Middle frontal gyrus (tissue), 1 donor: ENCODE results near the gene ARHGEF25.
"Not testable (repeated sequence)": the region's sequence is repeated elsewhere in the genome, so short reads cannot be mapped to it uniquely, and the experiment has no call there.

Source experiments
- DNase-seq: peaks from one replicate; pipeline ENCODE4 v3.0.0-alpha.2; 2015; ENCODE audit warnings: low spot score; ENCODE audit errors: extremely low spot score

ARHGEF25 gene

GRCh38 chr12:57611108-57611826, at the start of gene ARHGEF25:
Gene ARHGEF25 (plus strand): TSS chr12:57611435. CDS start chr12:57611895, 460 bp downstream.
- no peak for DNase-seq

DNA sequence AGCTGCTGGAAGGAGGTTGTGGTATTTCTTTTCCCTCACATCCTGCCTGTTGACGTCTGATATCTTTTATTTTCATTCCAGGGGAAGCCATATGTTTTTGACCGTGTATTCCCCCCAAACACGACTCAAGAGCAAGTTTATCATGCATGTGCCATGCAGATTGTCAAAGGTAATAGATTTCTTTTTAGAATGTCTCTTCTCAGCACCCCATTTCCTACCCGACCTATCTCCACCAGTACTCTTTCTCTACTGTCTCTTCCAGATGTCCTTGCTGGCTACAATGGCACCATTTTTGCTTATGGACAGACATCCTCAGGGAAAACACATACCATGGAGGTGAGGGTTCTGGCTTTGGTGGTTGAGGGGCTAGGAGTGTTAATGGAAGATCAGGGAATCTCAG, 47.9 kb upstream of the ARHGEF25 start:
- DNase-seq: no peak

- DNase-seq: no peak
Observed at GRCh38 chr12:57564178-57564740, 47.0 kb upstream of the ARHGEF25 start.

- no peak for DNase-seq
Observed at GRCh38 chr12:57568838-57569237, 42.4 kb upstream of the ARHGEF25 start.

GRCh38 chr12:57569858-57570257, 41.4 kb upstream of the ARHGEF25 start:
- no peak for DNase-seq

GRCh38 chr12:57570438-57570837, 40.8 kb upstream of the ARHGEF25 start:
- not testable (repeated sequence) for DNase-seq

GRCh38 chr12:57571926-57572762, 39.1 kb upstream of the ARHGEF25 start:
- no peak for DNase-seq

- DNase-seq: no peak
Observed at GRCh38 chr12:57574795-57575194, 36.4 kb upstream of the ARHGEF25 start.

- no peak for DNase-seq
Observed at GRCh38 chr12:57575771-57576612, 35.2 kb upstream of the ARHGEF25 start.

- DNase-seq: no peak
Observed at GRCh38 chr12:57576613-57577160, 34.5 kb upstream of the ARHGEF25 start.

DNA sequence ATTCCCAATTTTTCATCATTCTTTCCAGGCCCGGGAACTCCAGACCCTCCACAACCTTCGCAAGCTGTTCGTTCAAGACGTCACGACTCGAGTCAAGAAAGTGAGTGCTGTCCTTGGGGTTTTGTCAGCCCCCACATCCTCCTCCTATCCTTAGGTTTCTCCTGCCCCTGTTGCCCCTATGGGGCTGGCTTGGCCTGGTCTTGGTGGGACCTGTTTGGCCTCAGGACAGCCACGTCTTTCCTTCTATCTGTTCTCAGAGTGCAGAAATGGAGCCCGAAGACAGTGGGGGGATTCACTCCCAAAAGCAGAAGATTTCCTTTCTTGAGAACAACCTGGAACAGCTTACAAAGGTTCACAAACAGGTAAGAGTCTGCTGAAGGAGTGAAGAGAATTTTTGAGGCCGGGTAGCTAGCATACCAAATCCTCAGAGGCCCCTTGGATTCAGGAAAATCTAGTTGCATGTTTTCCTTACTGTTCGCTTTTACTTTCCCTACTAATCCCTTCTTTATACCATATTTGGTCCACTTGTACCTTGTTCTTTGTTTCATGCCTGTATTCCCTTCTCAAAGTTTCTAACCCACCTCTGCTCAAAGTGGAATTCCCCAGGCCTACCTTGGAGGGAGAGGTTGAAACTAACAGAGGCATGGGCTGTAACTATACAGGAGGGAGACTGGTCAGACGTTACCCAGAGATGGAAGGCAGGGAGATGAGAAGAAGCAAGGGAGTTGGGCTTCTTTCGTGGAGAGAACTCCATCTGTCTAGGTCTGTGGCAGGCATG, 33.1 kb upstream of the ARHGEF25 start:
- no peak for DNase-seq

DNA sequence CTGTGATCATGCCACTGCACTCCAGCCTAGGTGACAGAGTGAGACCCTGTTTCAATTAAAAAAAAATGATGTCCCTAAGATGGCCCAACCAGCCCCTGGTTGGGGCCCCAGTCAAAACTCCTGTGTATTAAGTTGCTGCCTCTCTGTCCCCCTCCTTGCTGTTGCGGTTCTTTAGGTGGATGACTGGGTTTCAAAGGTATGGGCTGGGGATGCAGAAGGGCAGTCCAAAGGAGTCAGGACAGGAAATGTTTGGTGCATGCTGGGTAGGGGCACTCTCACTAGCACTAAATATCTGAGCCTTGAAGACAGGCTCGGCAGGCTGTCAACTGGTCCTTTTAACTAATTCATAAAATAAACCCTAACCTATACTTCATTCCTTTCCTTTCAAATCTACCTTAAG, 32.2 kb upstream of the ARHGEF25 start:
- no peak for DNase-seq

- DNase-seq: no peak
Observed at GRCh38 chr12:57579677-57580465, 31.4 kb upstream of the ARHGEF25 start.

DNA sequence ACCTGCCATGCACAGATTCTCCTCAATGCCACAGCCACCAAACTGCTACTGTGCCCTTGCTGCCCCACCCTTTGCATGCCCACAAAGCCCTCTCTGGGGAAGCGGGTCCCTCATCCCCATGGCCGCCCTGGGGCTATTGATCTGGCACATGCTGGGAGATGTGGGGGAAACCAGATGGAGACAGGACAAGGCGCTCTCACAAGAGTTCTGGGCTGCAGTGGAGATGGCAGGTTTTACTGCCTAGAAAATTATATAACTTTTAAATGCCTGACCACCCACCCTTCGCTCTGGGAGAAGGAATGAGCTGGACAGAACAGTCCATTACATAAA, 30.8 kb upstream of the ARHGEF25 start:
- DNase-seq: no peak

GRCh38 chr12:57581802-57582201, 29.4 kb upstream of the ARHGEF25 start:
- no peak for DNase-seq

DNA sequence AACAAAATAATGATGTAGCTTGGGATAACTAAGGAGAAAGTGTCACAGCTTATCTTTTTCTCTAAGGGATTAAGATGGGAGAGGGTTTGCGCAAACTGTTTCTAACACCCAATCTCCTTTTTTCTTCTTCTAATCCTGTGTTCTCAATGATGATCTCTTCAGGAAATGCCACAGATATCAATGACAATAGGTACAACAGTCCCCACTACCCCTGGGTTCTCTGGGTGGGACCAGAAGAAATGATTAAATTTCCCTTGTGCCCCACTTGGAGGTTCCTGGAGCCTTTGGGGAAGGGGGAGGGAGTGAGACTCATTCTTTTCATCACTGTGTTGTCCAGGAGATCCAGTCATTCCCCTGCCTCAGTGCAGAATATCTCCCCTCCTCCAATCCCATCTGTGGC, 28.8 kb upstream of the ARHGEF25 start:
- no peak for DNase-seq

GRCh38 chr12:57583008-57583831, 28.0 kb upstream of the ARHGEF25 start:
- peak; percentile 64 for DNase-seq

DNA sequence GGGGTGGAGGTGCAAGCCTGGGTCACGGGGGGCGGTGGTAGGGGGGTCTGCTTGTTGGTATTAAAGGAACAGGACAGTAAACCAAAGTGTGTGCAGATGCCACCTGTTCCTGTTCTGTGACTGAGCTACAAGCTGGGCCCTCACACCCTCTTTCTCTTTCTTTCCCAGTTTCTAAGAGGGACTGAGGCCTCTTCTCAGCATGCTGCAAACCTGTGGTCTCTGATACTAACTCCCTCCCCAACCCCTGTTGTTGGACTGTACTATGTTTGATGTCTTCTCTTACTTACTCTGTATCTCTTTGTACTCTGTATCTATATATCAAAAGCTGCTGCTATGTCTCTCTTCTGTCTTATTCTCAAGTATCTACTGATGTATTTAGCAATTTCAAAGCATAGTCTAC, 27.2 kb upstream of the ARHGEF25 start:
- DNase-seq: no peak

- DNase-seq: no peak
Observed at GRCh38 chr12:57584690-57585089, 26.5 kb upstream of the ARHGEF25 start.
